Activated T-helper 1 cell treated with Interleukin-2 at 50 U/mL for 16 hours (primary cell): ENCODE measurements around the gene ABHD2.
"Not testable (repeated sequence)": the region's sequence is repeated elsewhere in the genome, so short reads cannot be mapped to it uniquely, and the experiment has no call there.

Experiments
- DNase-seq: peaks from one replicate; pipeline ENCODE4 v3.0.0-alpha.2; 2020; ENCODE audit warnings: low read depth

Gene ABHD2, protein sequence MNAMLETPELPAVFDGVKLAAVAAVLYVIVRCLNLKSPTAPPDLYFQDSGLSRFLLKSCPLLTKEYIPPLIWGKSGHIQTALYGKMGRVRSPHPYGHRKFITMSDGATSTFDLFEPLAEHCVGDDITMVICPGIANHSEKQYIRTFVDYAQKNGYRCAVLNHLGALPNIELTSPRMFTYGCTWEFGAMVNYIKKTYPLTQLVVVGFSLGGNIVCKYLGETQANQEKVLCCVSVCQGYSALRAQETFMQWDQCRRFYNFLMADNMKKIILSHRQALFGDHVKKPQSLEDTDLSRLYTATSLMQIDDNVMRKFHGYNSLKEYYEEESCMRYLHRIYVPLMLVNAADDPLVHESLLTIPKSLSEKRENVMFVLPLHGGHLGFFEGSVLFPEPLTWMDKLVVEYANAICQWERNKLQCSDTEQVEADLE

DNA sequence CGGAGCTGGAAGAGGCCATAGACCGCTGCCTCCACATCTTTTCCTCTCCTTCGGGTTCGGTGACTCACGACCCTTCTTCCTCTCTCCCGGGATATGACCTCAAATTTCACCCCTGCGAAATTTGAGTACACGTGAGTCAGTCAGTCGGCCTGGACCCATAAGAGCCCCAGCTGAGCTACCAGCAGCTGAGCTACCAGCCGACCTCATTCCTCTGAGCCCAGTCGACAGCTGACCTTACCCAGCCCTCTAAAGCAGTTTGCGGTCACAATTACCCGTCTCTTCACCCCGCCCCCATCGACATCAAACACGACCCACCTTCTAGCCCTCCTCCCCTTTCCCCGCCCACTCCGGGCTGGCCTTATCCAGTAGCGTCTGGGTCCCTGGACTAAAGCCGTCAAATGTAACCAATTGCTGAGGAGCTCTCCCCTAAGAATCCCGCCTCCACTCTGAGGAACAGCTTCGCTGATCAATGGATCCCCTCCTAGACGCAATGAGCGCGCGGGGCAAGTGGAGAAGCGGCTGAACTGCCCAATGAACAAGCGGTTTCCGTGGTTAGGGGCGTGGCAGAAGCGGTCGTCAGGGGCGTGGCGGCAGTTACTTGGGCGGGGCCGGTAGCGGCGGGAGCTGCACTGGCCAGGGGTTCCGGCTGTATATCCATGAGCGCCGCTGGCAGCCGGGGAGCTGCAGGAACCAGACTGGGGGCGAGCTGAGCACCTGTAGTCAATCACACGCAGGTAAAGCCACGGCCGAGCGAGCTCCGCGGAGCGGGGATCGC, at the start of gene ABHD2:
TSS of gene ABHD2 (plus strand) at position 627 of the 775 bp plus-strand sequence. CDS start 27,872 bp downstream, outside the sequence.
- DNase-seq: peak; percentile 94

DNA sequence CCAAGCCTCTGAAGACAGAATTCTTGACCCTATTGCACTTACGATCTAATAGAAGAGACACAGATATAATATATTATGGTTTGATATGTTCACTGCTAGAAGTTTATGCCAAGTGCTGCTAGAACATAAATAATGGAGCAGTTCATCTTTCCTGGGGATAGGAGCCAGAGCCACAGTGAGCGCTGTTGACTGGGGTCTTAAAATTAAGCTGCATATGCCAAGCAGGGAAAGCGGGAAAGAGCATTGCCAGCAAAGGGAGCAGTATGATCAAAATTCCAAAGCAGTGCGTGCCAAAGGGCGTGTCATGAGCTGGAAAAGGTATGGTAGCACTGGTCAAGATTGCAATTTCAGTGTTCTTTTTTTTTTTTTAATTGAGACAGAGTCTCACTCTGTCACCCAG, 49.1 kb upstream of the ABHD2 start:
- DNase-seq: no peak

DNA sequence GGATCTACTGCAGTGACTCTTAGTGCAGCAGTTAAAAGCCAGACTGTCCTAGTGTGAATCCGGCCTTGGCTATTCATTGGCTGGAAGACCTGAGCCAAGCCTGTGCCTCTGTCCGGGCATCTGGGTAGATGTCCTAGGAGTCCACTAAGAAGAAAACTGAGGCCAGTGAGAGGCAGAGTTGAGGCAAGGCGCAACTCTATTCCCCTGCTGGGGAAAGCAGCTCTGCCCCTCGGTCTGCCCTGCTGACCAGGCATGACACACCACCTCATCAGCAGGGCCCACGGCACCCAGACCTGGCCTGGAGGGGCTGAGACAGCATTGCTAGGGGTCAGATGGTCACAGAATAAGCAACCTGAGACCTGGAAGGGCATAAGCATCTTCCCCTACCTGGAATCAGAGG, 46.7 kb upstream of the ABHD2 start:
- no peak for DNase-seq

DNA sequence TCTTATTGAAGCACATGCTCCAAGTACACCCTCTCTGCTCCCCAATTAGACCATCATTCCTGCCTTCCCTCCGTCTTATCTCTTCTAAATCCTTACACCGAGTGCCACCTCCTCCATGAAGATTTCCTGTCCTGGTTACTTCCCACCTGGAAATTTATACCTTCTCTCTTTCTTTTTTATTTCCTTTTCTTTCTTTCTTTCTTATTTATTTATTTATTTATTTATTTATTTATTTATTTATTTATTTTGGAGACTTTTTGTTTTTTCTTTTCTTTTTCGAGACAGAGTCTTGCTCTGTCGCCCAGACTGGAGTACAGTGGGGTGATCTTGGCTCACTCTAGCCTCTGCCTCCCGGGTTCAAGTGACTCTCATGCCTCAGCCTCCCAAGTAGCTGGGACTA, 45.9 kb upstream of the ABHD2 start:
- no peak for DNase-seq

DNA sequence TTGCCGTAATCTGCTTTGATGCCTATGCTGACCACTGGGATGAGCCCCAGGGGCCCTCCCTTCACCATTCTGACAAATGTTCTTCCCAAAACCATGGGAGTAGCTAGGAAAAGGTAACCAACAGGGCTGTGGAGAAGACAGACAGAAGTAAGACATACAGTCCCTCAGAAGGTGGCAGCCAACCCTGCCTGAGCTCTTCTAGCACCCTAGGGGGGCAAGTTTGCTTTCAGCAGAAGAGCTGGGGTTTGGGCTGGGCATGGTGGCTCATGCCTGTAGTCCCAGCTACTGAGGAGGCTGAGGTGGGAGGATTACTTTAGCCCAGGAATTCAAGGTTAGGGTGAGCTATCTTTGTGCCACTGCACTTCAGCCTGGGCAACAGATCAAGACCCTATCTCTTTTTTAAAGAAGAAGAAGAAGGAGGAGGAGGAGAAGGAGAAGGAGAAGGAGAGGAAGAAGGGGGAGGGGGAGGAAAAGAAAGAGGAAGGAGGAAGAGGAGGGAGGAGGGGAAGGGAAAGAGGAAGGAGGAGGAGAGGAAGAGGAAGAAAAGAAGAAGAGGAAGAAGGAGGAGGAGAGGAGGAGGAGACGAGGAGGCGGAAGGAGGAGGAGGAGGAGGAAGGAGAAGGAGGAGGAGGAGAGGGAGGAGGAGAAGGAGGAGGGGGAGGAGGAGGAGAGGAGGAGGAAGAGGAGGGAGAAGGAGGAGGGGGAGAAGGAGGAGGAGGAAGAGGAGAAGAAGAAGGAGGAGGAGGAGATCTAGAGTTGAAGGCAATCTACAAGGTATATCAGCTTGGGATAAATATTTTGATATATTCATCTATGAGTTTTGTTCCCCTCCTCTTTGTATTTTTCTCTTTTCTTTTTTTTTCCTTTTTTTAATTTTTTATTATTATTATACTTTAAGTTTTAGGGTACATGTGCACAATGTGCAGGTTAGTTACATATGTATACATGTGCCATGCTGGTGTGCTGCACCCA, 44.9 kb upstream of the ABHD2 start:
- no peak for DNase-seq

DNA sequence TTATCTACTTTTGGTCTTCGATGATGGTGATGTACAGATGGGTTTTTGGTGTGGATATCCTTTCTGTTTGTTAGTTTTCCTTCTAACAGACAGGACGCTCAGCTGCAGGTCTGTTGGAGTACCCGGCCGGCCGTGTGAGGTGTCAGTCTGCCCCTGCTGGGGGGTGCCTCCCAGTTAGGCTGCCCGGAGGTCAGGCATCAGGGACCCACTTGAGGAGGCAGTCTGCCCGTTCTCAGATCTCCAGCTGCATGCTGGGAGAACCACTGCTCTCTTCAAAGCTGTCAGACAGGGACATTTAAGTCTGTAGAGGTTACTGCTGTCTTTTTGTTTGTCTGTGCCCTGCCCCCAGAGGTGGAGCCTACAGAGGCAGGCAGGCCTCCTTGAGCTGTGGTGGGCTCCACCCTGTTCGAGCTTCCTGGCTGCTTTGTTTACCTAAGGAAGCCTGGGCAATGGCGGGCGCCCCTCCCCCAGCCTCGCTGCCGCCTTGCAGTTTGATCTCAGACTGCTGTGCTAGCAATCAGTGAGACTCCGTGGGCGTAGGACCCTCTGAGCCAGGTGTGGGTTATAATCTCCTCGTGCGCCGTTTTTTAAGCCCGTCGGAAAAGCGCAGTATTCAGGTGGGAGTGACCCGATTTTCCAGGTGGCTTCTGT, 39.1 kb upstream of the ABHD2 start:
- DNase-seq: not testable (repeated sequence)

DNA sequence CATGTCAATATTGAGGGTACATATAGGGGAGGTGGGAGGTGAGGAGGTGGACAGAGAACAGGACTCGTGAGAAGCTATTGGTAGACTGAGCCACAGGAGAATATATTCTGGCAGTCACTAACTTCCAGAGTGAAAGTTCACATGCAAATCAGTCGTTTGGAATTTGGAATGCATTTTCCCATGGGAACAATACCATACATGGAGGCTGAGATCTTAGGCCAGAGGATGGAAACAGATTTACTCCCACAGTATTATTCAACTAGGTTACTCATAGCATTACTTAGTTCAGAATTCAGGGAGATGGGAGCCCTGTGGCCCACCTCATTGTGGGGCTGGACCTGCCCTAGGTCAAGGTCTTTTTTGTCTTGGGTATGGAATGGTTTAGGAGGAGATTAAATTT, 36.4 kb upstream of the ABHD2 start:
- DNase-seq: no peak

DNA sequence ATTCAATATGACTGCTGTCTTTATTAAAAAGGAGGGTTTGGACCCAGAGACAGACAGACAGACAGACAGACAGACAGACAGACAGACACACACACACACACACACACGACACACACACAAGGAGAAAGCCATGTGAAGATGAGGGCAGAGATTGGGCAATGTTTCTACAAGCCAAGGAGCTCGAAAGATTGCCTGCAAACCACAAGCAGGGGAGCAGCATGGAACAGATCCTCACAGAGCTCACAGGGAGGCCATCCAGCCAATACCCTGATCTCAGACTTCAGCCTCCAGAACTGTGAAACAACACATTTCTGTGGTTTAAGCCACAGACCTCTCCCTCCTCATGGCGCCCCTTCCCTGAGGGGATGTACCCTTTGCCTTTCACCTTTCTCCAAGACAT, 35.8 kb upstream of the ABHD2 start:
- DNase-seq: no peak

DNA sequence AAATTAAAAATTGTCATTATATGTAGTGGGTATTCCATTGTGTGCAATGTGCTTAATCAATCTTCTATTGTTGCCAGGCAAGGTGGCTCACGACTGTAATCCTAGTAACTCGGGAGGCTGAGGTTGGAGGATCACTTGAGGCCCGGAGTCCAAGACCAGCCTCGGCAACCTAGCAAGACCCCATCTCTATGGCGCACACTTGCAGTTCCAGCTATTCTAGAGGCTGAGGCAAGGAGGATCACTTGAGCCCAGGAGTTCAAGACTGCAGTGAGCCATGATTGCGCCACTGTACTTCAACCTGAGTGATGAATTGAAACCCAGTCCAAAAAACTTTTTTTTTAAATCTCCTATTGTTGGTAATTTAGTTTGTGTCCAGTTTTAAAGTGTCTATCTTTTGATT, 33.4 kb upstream of the ABHD2 start:
- DNase-seq: no peak

DNA sequence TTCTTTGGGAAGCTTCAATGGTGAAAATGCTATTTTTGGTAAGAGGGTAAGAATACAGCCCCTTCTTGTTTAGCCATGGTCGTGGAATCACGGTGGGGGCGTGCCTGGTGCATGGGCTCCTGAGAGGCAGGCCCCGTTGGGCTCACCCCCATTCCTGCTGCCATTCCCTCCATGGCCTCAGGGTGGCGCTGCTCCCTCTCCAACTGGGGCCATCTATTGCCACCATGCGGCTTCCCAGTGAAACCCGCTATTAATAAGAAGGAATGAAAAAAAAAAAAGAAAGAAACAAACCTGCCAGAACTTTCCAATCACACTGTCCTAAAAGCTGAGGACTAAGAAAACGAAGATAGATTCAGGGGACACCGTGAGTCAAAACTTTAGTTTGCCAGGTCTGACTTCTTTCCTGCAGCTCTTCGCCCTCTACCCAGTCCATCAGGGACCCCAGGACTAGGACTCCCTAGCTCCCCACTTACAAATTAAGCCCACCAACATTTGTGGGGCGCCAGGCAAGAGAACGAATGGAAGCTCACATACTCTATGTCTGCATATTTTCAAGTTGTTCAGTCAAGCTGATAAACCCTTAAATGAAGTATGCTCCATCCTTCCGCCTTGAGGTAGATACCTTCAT, 30.6 kb upstream of the ABHD2 start:
- DNase-seq: peak; percentile 71

DNA sequence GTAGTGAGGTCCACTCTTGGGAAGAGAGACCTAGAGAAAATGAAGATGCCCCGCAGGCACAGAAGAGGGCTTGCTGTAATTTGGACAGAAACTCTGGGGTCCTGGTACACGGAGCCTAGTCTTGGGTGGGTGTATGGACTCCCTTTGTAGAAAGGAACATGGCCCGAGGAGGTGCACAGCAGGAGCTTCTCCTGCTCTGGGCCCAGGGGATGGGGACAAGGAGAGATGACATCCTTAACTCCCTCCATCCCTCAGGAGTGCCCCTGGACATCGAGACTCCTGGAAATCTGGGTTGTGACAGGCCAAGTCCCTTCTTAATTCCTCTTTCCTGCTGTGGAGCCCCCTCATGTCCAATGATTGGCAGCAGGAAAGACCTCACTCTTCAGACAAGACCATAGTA, 29.9 kb upstream of the ABHD2 start:
- DNase-seq: no peak

DNA sequence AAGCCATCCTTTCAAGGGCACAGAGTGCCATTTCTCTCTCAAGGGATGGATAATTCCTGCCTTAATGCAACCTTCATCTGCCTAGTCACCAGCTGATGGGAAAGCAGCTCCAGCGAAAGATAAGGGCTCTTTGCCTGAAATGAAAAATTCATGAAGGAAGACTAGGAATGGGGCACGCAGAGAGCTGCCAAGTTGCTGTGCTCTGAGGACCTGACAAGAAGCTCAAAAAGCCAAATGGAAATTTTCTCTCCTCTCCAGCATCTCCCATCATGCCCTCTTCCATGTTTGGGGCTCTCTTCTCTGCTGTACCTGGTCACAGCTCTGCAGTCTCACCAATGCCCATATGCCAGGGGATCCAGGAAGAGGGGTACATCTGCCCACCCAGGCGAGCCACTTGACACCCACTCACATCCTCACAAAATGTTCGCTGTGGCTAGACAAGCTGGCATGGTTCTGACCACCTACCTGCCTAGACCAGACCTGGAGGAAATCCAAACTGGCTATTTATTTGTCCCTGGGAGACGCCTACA, 29.3 kb upstream of the ABHD2 start:
- DNase-seq: no peak

DNA sequence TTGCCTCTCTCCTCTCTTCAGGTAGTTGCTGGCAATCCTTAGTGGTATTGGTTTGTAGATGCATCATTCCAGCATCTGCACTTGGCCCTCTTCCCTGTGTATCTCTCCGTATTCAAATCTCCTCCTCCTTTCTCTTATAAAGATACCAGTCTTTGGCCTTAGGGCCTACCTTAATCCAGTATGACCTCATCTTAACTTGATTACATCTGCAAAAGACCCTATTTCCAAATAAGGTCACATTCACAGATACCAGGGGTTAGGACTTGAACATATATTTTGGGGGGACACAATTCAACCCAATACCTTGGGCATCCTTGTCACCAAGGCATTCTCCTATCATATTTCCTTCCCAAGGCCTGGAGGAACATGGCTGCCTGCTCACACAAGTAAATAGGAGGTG, 22.0 kb upstream of the ABHD2 start:
- no peak for DNase-seq

DNA sequence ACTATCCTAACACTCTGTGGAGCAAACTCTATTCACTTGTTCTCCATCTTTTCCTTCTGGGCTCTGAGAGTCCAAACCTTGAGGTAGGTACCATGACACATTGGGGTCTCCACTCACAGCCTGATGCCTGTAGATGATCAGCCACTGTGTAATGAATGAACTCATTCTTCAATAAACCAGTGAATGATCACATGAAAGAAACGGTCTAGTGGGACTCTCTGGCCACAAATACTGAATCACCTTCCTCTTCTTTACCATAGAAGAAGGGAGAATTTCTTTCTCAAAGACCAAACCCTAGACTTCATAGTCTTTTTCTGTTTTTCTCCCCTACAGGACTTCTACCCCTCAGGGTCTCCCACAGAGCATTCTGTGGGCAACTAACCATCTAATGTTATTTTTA, 20.5 kb upstream of the ABHD2 start:
- DNase-seq: no peak

DNA sequence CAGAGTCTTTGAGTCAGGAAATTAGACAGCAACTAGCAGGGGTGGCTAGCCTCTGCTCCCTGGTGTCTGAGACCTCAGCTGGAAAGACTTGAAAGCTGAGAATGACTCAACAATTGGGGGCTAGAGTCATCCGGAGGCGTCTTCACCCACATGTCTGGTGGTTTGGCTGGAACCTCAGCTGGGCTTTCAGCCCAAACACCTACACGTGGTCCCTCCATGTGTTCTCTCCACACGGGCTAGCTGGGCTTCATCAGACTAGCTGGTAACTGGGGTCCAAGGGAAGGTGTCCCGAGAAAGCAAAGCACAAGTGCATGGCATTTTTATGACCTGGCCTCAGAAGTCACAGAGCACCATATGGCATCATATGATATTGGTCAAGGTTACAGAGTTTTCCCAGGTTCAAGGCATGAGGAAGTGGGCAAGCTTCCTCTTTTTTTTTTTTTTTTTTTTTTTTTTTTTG, 19.9 kb upstream of the ABHD2 start:
- DNase-seq: no peak

DNA sequence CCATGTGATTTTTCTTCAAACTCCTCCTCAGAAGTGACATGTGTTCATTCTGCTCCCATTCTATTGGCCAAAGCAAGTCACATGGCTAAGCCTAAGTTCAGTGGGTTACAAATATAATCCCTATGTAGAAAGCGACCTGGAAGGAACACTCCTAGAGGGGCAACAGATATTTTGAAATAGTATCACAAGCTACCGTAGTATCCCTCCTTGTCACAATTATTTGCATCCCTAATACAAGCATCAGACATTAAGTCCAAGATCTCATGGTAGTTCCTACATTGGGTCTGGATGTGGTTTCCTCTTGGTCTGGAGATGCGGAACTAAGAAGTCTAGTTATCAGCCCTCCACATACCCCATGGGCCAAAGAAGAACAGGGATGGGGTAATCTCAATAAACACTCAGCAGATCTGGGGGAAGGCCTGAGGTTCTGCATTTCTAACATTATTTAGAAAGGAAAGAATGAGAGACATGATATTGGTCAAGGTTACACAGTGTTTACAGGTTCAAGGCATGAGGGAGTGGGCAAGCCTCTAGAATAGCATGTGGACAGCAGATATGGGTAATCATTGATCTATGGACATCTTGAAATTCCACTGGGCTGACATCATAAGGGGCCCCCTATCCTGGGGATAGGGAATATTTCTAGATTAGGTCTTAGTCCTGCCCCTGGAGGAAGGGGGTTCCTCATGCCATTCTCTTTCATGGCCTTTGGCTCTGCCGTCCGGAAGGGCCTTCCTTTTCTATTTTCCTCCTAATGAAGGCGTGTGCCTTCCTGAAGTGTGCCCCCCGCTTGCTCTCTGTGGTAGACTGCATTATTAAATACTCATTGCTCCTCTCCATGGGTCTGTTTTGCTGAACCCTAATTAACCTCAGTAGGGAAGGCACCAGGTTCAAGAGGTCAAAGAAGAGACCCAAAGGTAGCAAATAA, 17.8 kb upstream of the ABHD2 start:
- no peak for DNase-seq

DNA sequence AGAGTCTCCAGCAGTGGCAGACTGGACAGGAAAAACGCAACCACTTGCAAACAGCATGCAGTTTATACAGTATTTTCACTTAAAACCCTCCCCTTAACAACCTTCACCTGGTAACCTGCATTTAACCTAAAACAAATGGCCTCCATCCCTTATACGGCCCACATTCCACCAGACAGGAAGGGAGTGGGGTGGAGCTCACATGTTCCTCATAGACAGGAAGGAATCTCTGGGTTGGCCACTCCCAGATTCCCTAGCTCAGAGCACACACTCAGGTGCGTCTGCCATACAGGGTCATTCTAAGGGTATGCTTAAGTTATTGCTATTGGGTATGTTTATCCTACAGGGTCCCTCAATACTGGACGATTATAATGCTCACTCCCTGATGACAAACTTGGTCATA, 16.8 kb upstream of the ABHD2 start:
- DNase-seq: no peak

DNA sequence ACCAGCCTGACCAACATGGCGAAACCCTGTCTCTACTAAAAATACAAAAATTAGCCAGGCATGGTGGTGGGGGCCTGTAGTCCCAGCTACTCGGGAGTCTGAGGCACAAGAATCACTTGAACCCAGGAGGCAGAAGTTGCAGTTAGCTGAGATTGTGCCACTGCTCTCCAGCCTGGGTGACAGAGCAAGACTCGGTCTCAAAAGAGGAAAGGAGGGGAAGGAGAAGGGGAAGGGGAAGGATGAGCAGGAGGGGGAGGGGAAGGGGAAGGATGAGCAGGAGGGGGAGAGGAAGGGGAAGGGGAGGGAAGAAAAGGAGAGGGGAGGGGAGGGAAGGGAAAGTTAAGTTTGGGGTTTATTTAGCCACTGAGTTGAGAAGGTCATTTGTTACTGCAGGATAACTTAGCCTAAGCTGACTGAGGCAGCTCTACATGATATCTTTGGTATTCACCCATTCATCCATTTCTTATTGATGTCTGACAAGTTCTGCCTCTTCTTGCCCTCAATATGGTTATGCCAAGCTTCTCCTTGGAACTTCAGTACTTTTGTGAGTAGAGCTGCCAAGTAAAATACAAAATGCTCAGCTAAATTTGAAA, 15.9 kb upstream of the ABHD2 start:
- no peak for DNase-seq

DNA sequence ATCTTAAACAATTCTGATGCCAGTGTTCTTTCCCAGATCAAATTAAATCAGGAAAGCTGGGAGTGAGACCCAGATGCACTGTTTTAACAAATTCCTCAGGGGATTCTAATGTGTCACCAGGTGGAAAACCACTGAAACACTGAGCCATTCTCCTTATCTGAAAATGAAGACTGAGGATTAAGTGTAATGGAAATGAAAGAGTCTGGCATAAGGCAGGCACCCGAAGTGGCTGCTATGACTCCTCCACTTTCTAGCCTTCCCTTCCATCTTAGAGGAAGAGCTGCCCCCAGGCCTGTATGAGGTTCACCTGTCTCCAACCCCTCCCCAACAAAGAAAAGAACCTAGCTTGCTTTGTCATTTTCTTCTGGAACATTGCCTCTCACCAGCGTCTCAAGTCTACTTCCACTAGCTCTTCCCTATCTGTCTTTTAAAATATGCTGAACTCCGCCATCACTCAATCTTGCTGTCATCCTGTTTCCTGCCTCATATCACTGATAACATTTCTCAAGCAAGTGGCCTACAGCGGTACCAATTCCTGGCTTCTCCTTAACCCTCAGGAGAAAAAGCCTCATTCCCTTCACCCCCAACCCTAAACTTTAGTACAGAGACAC, 13.7 kb upstream of the ABHD2 start:
- no peak for DNase-seq
